ENCODE results near the gene ITGA3. TPM values are rescaled to one million over a fixed set of nuclear protein-coding genes. Genes with fewer than 3 reads are reported as not detected.

Gene ITGA3
- total RNA-seq, 1 donor from 2014 or later, result 13.2 TPM

DNA sequence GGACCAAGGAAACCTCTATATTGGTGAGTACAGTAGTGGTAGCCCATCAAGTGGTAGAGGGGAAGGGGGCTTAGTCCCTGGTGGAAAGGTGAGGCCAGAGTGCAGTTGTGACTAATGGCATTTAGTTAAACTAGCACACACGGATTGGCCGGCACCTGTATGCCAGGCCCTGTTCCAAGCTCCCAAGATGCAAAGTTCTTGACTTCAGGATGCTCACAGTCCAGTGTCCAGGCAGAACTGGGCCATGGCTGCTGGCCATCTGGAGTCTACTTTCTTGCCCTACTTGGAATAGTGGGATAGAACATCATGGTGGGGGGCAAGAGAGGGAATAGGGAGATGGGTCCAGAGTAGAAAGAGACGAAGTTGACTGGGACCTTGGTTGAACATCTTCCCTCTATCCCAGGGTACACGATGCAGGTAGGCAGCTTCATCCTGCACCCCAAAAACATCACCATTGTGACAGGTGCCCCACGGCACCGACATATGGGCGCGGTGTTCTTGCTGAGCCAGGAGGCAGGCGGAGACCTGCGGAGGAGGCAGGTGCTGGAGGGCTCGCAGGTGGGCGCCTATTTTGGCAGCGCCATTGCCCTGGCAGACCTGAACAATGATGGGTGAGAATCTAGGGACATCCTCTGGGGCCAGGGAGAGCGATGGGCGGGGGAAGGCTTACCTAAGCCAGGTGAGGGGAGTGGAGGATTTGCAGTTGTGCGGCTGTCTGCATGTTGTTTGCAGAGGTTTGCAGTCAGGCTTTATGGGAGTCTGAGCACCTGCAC, 15.2 kb downstream of the ITGA3 start:
- Mint-ChIP-seq H3K4me3 (ENCODE audit: unreplicated experiment) (no peak overlapping the region), H3K27ac (ENCODE audit: unreplicated experiment) (no peak overlapping the region), H3K36me3 (ENCODE audit: unreplicated experiment) (no peaks in the 10 kb centered on the region)

GRCh38 chr17:50071692-50072091, 15.8 kb downstream of the ITGA3 start:
- Mint-ChIP-seq H3K27me3 (ENCODE audit: unreplicated experiment) (peaks cover 11% of the 10 kb centered on the region), H3K4me3 (ENCODE audit: unreplicated experiment) (no peak overlapping the region), H3K27ac (ENCODE audit: unreplicated experiment) (no peak overlapping the region), H3K36me3 (ENCODE audit: unreplicated experiment) (no peaks in the 10 kb centered on the region), H3K9me3 (ENCODE audit: unreplicated experiment) (peaks cover 7% of the 10 kb centered on the region), H3K4me1 (ENCODE audit: low read depth, unreplicated experiment) (no peaks in the 10 kb centered on the region)
- TF ChIP-seq, protein P1, sequence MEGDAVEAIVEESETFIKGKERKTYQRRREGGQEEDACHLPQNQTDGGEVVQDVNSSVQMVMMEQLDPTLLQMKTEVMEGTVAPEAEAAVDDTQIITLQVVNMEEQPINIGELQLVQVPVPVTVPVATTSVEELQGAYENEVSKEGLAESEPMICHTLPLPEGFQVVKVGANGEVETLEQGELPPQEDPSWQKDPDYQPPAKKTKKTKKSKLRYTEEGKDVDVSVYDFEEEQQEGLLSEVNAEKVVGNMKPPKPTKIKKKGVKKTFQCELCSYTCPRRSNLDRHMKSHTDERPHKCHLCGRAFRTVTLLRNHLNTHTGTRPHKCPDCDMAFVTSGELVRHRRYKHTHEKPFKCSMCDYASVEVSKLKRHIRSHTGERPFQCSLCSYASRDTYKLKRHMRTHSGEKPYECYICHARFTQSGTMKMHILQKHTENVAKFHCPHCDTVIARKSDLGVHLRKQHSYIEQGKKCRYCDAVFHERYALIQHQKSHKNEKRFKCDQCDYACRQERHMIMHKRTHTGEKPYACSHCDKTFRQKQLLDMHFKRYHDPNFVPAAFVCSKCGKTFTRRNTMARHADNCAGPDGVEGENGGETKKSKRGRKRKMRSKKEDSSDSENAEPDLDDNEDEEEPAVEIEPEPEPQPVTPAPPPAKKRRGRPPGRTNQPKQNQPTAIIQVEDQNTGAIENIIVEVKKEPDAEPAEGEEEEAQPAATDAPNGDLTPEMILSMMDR (IDR thresholded peaks at IDR 0.05; ENCODE audit: partially characterized antibody, unreplicated experiment), result no peak
- DNase-seq, result no peak

More for the DNA sequence above, 15.2 kb downstream of the ITGA3 start:
- peaks cover 11% of the 10 kb centered on the region for H3K27me3 Mint-ChIP-seq (ENCODE audit: unreplicated experiment)
- no peaks in the 10 kb centered on the region for H3K4me1 Mint-ChIP-seq (ENCODE audit: low read depth, unreplicated experiment)
- DNase-seq, result no peak
- TF ChIP-seq, protein P1 (IDR thresholded peaks at IDR 0.05; ENCODE audit: partially characterized antibody, unreplicated experiment), result no peak
- peaks cover 7% of the 10 kb centered on the region for H3K9me3 Mint-ChIP-seq (ENCODE audit: unreplicated experiment)

GRCh38 chr17:50072130-50072529, 16.2 kb downstream of the ITGA3 start:
- H3K27ac Mint-ChIP-seq (ENCODE audit: unreplicated experiment), result no peak overlapping the region
- no peaks in the 10 kb centered on the region for H3K36me3 Mint-ChIP-seq (ENCODE audit: unreplicated experiment)
- TF ChIP-seq, protein P1 (IDR thresholded peaks at IDR 0.05; ENCODE audit: partially characterized antibody, unreplicated experiment), result no peak
- no peak for DNase-seq
- H3K9me3 Mint-ChIP-seq (ENCODE audit: unreplicated experiment), result peaks cover 7% of the 10 kb centered on the region
- H3K27me3 Mint-ChIP-seq (ENCODE audit: unreplicated experiment), result peaks cover 12% of the 10 kb centered on the region
- no peak overlapping the region for H3K4me3 Mint-ChIP-seq (ENCODE audit: unreplicated experiment)
- H3K4me1 Mint-ChIP-seq (ENCODE audit: low read depth, unreplicated experiment), result peaks cover 1% of the 10 kb centered on the region

DNA sequence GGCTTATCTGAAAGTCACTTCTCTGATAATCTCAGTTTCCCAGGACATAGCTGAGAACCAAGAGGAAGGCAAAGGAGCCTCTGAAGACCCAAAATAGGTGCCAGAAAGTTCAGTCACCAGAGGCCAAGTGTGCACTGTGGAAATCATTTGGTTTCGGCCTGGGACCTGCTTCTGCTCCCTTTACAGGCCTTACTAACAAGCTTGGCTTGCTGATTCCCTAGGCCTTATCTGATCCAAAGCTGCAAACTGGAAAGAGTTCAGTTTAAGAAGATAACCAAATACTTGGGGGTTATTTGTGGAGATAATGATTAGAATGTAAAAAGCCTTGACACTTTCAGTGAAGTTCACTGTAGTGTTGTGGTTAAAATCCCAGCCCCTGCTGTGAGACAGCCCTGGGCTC, 17.0 kb downstream of the ITGA3 start:
- no peak overlapping the region for H3K4me3 Mint-ChIP-seq (ENCODE audit: unreplicated experiment)
- no peak overlapping the region for H3K27ac Mint-ChIP-seq (ENCODE audit: unreplicated experiment)
- H3K36me3 Mint-ChIP-seq (ENCODE audit: unreplicated experiment), result no peaks in the 10 kb centered on the region
- TF ChIP-seq, protein P1 (IDR thresholded peaks at IDR 0.05; ENCODE audit: partially characterized antibody, unreplicated experiment), result no peak
- H3K9me3 Mint-ChIP-seq (ENCODE audit: unreplicated experiment), result peaks cover 8% of the 10 kb centered on the region
- peaks cover 17% of the 10 kb centered on the region for H3K27me3 Mint-ChIP-seq (ENCODE audit: unreplicated experiment)
- H3K4me1 Mint-ChIP-seq (ENCODE audit: low read depth, unreplicated experiment), result peaks cover 9% of the 10 kb centered on the region
- no peak for DNase-seq

DNA sequence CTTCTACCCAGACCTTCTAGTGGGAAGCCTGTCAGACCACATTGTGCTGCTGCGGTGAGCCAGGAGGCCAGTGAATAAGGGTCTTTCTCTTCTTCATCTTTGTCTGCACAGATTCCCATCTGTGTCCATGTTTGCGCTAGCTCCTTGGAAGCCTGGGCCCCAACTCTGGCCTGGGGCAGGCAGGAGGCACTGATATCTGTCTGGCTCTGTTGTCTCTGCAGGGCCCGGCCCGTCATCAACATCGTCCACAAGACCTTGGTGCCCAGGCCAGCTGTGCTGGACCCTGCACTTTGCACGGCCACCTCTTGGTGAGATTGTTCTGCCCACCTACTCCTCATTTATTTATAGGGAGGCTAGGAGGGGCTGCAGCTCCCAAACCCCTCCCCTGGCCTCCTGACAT, 18.3 kb downstream of the ITGA3 start:
- no peak for DNase-seq
- Mint-ChIP-seq H3K4me3 (ENCODE audit: unreplicated experiment) (no peak overlapping the region), H3K4me1 (ENCODE audit: low read depth, unreplicated experiment) (peaks cover 16% of the 10 kb centered on the region), H3K9me3 (ENCODE audit: unreplicated experiment) (peaks cover 11% of the 10 kb centered on the region), H3K36me3 (ENCODE audit: unreplicated experiment) (no peaks in the 10 kb centered on the region), H3K27me3 (ENCODE audit: unreplicated experiment) (peaks cover 18% of the 10 kb centered on the region), H3K27ac (ENCODE audit: unreplicated experiment) (no peak overlapping the region)
- TF ChIP-seq, protein P1 (IDR thresholded peaks at IDR 0.05; ENCODE audit: partially characterized antibody, unreplicated experiment), result no peak
